Smooth muscle cell (in vitro differentiated cells): ENCODE results near the gene DDC. TPM values are rescaled to one million over a fixed set of nuclear protein-coding genes. Genes with fewer than 3 reads are reported as not detected.

Experiments used
- DNase-seq: peaks from one replicate; lab custom pipeline; 2025; ENCODE audit not compliant: unreplicated experiment; lab: John Stamatoyannopoulos, UW
- H2AFZ ChIP-seq: fragments of 200-600 bp; sonication (generic); 2 replicates; pipeline ENCODE4 v1.6.0; 2016; ENCODE audit warnings: antibody characterized with exemption, low read depth, mild to moderate bottlenecking
- H3F3A ChIP-seq: fragments of 200-600 bp; sonication (generic); 2 replicates; pipeline ENCODE4 v1.6.0; 2017; ENCODE audit warnings: antibody characterized with exemption, low read depth
- H3K27ac ChIP-seq: fragments of 200-600 bp; sonication (generic); 2 replicates; pipeline ENCODE4 v1.5.1; 2016; ENCODE audit warnings: low read depth, mild to moderate bottlenecking
- H3K27me3 ChIP-seq: fragments of 200-600 bp; sonication (generic); 2 replicates; pipeline ENCODE4 v1.6.1; 2016; ENCODE audit warnings: low read depth, mild to moderate bottlenecking
- H3K36me3 ChIP-seq: fragments of 200-600 bp; sonication (generic); 2 replicates; pipeline ENCODE4 v1.5.1; 2016; ENCODE audit warnings: low read depth
- H3K4me1 ChIP-seq: fragments of 200-600 bp; sonication (generic); 2 replicates; pipeline ENCODE4 v1.5.1; 2016; ENCODE audit warnings: low read depth
- H3K4me2 ChIP-seq: fragments of 200-600 bp; sonication (generic); 2 replicates; pipeline ENCODE4 v1.6.0; 2016; ENCODE audit warnings: mild to moderate bottlenecking
- H3K4me3 ChIP-seq: fragments of 200-600 bp; sonication (generic); 2 replicates; pipeline ENCODE4 v1.5.1; 2016; ENCODE audit warnings: mild to moderate bottlenecking
- H3K79me2 ChIP-seq: fragments of 200-600 bp; sonication (generic); 2 replicates; pipeline ENCODE4 v1.6.0; 2016; ENCODE audit warnings: low read depth, mild to moderate bottlenecking
- H3K9ac ChIP-seq: fragments of 200-600 bp; sonication (generic); 2 replicates; pipeline ENCODE4 v1.6.0; 2016; ENCODE audit warnings: low read depth
- H3K9me3 ChIP-seq: fragments of 200-600 bp; sonication (generic); replicated peaks from 2 replicates; pipeline ENCODE4 v1.5.1; 2016; ENCODE audit warnings: low read depth
- H4K20me1 ChIP-seq: fragments of 200-600 bp; sonication (generic); 2 replicates; pipeline ENCODE4 v1.6.0; 2016; ENCODE audit warnings: low read depth
- WGBS: methylation state at CpG from one replicate; pipeline ENCODE4 v1.1.7; 2016; ENCODE audit warnings: low lambda C conversion rate; 5-methylcytosine and 5-hydroxymethylcytosine counted together
- polyA plus RNA-seq: library from polyadenylated mRNA; unstranded; fragments of >200 nt; fragmentation: Nextera tagmentation; extraction: Ambion mirVana; gene quantifications from 2 replicates; pipeline ENCODE4 v1.2.1, GENCODE V29; 2016
- total RNA-seq: library from RNA; depleted of rRNA; stranded (reverse); fragments of >200 nt; gene quantifications from 2 replicates; pipeline ENCODE4 v1.2.3, GENCODE V29; 2014
- TF ChIP-seq, protein P1 (sequence below): fragments of 200-600 bp; sonication (generic); IDR thresholded peaks from 2 replicates; pipeline ENCODE4 v1.5.1; 2017; ENCODE audit warnings: borderline replicate concordance, mild to moderate bottlenecking, antibody characterized with exemption; ENCODE audit not compliant: insufficient read depth, poor library complexity, severe bottlenecking

The DDC gene
- total and polyA plus RNA-seq, 2 experiments from 2014 or later: not detected

GRCh38 chr7:50594734-50595485, 29.7 kb upstream of the DDC start:
- Histone ChIP-seq H3K4me2 (no peak overlapping the region), H3K27me3 (no peaks in the 10 kb centered on the region), H3K4me3 (no peak overlapping the region), H3K79me2 (no peaks in the 10 kb centered on the region), H2AFZ (no peak overlapping the region), H4K20me1 (no peaks in the 10 kb centered on the region), H3K27ac (no peak overlapping the region), H3K4me1 (peaks cover 8% of the 10 kb centered on the region), H3K9me3 (no peaks in the 10 kb centered on the region), H3K36me3 (no peaks in the 10 kb centered on the region), H3F3A (no peaks in the 10 kb centered on the region), H3K9ac (no peak overlapping the region)
- DNase-seq: no peak
- WGBS: 94% methylated on average over 7 of the region's 7 CpGs
- TF ChIP-seq, protein P1, sequence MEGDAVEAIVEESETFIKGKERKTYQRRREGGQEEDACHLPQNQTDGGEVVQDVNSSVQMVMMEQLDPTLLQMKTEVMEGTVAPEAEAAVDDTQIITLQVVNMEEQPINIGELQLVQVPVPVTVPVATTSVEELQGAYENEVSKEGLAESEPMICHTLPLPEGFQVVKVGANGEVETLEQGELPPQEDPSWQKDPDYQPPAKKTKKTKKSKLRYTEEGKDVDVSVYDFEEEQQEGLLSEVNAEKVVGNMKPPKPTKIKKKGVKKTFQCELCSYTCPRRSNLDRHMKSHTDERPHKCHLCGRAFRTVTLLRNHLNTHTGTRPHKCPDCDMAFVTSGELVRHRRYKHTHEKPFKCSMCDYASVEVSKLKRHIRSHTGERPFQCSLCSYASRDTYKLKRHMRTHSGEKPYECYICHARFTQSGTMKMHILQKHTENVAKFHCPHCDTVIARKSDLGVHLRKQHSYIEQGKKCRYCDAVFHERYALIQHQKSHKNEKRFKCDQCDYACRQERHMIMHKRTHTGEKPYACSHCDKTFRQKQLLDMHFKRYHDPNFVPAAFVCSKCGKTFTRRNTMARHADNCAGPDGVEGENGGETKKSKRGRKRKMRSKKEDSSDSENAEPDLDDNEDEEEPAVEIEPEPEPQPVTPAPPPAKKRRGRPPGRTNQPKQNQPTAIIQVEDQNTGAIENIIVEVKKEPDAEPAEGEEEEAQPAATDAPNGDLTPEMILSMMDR: no peak

DNA sequence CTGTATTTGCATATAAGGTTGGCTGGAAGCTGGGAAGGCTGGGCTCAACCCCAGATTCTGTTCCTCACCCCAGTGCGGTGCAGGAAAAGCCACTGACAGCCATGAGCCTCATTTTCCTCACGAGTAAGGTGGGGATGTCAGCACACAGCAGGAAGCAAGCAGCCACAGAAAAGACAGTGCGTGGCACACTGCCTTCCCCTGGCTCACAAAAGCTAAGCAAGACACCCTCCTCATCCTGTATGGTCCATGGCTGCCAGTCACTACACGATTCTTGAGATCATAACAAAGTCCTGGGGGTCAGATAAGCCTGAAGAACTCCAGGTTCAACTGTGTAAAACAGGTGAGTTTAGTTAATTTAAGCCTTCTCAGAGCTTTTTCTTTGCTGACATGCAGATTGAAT, 28.9 kb upstream of the DDC start:
- Histone ChIP-seq H4K20me1 (no peaks in the 10 kb centered on the region), H3K27ac (no peak overlapping the region), H3K4me2 (no peak overlapping the region), H3K79me2 (no peaks in the 10 kb centered on the region), H3K27me3 (no peaks in the 10 kb centered on the region), H3K4me1 (peaks cover 8% of the 10 kb centered on the region), H2AFZ (no peak overlapping the region), H3K9me3 (no peaks in the 10 kb centered on the region), H3K4me3 (no peak overlapping the region), H3K36me3 (no peaks in the 10 kb centered on the region), H3K9ac (no peak overlapping the region), H3F3A (no peaks in the 10 kb centered on the region)
- TF ChIP-seq, protein P1: no peak
- DNase-seq: no peak
- 98% methylated on average over 4 of the region's 4 CpGs for WGBS

DNA sequence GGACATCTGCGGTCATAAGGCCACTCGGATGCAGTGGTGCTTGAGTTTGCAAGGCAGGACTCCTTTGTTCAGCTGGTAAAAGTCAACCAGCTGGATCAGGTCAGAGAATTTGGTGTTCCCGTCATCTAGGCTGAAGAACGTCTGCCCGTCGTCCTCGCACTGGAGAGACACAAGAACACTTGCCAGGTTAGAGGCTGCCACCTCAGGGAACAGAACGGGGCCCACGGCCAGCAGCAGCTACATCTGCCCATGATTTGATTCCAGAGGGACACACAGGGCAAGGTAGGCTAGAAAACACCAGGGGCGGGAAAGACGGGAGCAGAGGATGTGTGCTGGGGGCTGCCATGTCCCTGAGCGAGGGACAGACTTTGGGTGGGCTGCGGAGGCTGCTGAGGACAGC, 27.7 kb upstream of the DDC start:
- Histone ChIP-seq H2AFZ (no peak overlapping the region), H3F3A (no peaks in the 10 kb centered on the region), H4K20me1 (no peaks in the 10 kb centered on the region), H3K4me3 (no peak overlapping the region), H3K4me2 (no peak overlapping the region), H3K9me3 (no peaks in the 10 kb centered on the region), H3K9ac (no peak overlapping the region), H3K79me2 (no peaks in the 10 kb centered on the region), H3K27ac (no peak overlapping the region), H3K27me3 (no peaks in the 10 kb centered on the region), H3K4me1 (peaks cover 8% of the 10 kb centered on the region), H3K36me3 (no peaks in the 10 kb centered on the region)
- no peak for DNase-seq
- WGBS: 99% methylated on average over 13 of the region's 13 CpGs
- TF ChIP-seq, protein P1: no peak
